HG02623 (cell line): ENCODE results near the gene DENND4C.
"Not testable (repeated sequence)": the region's sequence is repeated elsewhere in the genome, so short reads cannot be mapped to it uniquely, and the experiment has no call there.

Experiments used
- ATAC-seq: cut with Tn5 transposase; IDR thresholded peaks from one replicate; pipeline ENCODE4 v1.9.1; 2021; ENCODE audit warnings: moderate library complexity; ENCODE audit not compliant: unreplicated experiment

The DENND4C gene

DNA sequence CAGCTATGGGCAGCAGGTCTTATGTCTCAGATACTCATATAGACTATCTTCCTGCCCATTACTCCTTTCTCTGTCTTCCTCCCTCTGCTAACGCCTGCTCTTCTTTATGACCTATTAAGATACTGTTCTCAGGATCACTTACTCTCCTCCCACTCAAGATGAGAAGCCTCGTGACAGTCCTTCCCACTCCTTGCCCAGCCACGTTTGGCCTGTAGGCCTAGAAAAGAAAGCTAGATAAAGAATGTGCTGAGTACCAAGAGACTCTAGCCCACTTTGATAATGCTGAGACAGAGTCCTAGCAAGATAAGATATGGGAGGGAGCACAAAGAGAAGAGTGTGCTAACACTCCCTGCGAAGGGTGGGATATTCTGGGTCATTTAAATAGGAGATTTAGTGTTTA is 6.8 kb upstream of the DENND4C start:
- no peak for ATAC-seq

DNA sequence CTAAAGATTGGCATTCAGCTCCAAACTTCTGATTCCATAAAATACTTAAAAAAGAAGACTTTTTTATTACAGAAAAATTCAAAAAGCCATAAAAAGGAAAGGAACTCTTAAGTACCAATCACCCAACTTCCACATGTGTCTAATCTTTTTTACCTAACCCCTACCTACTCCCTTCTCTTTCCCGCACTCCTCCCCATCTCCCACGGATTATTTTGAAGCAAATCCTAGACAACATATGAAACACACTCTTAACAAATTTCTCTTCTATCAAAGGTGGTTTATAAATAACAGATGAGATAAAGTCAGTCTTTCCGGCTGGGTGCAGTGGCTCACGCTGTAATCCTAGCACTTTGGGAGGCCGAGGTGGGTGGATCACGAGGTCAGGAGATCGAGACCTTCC is 5.9 kb upstream of the DENND4C start:
- no peak for ATAC-seq

DNA sequence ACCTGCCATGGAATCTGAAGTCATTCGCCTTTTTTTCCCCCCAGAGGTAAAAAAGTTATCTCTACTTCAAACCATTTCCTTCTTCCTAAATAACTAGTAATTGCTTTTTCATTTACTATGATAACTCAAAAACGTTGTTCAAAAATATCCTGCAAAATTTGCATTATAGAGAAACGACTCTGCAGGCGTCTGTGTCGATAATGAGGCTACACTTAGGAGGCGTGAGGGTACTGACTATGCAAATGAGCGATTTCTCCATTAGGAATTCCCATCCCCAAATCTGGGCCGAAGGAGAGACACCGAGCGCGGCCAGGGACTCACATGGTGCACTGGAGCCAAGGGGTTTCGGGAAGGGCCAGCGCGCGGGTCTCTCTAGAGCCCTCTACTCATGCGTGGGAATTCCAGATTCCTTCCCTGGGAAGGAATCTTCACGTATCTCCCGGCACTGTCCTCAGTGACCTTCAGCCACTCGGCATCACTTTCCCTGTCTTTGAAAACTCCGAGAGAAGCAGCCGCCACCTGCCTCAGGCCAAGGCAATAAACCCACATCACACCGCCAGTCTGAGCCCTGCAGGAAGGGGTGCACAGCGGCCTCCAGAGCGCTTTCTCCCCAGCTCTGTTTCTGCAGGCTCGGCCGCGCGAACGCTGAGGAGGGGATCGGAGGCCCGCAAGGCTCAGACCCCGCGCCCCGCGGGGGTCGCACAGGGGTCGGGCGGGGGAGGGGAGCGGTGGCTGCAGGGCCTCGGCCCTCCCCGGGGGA is 718 bp upstream of the DENND4C start:
- peak; percentile 47 for ATAC-seq

DNA sequence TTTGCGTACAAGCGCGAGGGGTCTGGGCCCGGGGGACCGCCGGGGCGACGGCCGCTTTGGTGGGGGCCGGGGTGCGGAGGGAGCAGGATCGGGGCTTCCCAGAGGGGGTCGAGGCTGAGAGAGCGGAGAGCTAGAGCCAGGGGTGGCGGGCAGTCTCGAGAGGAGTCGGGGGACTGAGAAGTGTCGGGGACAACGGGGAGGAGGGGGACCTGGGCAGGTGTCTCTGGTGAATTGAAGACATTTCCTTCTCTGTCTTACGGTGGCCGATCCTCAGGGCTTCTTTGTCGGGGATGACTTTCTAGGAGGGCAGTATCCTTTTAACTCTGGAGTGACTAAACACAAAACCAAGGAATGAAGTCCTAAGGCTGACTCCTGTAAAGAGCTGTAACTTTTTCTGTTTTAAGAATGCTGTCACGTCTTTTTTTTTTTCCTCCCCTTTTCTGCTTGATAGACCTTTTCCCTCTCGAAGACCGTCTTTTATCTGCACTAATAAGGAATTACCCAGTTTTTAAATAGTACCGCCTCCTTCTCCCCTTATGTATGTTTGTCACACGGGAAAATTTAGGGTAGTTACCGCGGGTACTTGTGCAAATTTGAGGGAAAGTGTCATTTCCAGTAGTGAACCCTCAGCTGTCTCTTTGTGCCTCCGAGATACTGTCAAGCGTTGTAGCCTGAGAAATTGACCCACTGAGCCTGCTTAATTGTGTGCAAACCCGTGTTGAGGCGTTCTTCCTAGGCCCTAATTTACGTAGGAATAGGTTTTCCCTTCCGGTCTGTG is 822 bp downstream of the DENND4C start:
- ATAC-seq, result peak; percentile 2

DNA sequence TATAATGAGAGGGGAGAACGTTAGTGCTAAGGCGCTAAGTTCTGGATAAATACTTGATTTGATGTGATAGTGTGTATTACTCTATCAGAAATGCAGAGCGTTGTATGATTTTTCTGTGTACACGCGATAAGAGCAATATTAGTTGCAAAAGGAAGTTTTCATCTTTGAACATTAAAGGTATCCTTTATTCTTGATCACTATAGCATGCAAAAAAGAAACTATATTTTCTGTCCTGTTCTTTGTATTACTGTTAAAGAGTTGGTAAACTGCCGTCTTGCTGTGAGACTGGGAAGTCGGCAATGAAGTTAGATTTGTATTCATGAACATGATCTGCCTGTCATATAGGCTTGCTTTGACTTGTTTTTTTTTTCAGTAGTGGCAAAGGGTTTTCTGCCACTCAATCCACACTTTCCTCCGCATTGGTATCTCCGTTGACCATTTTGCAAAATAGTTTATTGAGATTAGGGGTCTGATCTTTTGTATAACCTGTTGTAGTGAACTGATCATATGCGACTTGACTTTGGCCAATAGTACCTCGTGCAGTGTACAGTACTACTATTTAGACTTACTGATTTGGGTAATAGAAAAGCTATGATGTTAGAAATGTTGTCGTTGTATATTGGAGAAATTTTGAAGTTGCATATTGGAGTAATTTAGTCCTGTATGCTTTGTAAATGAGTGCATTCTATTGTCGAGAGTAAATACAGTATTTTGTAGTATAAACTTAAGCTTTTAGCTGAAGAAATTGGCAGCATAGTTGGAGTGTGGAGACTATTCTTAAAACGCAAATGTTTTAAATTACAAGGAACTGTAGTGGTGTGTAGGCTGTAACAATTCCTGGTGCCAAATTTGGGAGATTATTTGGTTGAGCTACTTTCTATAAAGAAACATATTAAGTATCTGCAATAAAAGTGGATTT is 1.7 kb downstream of the DENND4C start:
- ATAC-seq, result no peak

DNA sequence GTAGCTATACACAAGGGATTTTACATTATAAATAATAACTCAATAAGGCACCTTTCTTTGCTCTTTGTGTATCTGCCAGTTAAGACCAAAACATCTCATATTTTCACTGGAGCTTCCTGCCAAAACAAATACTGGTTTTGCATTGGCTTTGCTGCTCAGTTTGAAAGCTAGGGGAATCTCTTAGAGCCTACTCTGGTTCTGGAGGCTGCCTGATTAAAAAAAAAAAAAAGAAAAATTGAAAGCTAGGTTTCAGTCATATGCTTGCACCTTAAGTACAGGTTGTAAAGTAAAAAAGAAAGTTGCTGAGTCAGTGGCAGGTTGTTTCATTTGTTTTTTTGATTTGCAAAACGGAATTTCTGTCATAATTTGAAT is 2.3 kb downstream of the DENND4C start:
- no peak for ATAC-seq

DNA sequence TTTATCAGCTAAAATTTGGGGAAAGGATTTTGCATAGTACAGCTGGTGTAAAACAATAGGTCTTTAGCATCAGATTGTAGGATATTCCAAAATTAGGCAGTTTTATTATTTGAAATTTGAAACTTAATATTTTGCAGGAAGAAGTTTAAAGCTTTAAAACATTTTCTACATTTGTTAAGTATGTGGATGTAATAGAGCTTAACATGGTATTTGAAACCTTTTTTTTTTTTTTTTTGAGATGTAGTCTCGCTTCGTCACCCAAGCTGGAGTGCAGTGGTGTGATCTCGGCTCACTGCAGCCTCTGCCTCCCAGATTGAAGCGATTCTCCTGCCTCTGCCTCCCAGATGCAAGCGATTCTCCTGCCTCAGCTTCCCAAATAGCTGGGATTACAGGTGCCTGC is 2.9 kb downstream of the DENND4C start:
- ATAC-seq, result no peak

DNA sequence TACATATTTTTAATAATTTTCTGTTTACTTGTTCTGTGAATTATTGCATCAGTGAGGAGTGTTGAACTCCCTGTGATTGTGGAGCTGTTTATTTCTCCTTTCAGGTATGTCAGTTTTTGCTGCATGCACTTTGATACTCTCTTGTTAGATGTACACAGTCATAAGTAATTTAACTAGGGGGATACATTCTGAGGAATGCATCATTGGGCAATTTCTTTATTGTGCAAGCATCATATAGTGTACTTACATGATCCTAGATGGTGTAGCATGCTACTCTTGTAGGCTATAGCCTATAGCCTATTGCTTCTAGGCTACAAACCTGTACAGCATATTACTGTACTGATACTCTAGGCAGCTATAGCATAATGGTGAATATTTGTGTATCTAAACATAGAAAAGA is 9.5 kb downstream of the DENND4C start:
- no peak for ATAC-seq

DNA sequence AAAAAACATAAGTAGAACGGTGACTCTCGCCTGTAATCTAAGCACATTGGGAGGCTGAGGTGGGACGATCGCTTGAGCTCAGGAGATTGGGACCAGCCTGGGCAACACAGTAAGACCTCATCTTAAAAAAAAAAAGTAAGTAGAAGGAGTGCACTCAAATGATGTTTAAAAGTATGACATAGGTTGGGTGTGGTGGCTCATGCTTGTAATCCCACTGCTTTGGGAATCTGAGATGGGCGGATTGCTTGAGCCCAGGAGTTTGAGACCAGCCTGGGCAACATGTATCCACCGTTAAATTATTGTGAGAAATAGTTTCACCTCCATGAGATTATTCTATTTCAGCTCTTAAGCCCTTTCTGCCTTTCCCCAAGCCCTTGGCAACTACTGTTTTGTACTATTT is 11.2 kb downstream of the DENND4C start:
- no peak for ATAC-seq

DNA sequence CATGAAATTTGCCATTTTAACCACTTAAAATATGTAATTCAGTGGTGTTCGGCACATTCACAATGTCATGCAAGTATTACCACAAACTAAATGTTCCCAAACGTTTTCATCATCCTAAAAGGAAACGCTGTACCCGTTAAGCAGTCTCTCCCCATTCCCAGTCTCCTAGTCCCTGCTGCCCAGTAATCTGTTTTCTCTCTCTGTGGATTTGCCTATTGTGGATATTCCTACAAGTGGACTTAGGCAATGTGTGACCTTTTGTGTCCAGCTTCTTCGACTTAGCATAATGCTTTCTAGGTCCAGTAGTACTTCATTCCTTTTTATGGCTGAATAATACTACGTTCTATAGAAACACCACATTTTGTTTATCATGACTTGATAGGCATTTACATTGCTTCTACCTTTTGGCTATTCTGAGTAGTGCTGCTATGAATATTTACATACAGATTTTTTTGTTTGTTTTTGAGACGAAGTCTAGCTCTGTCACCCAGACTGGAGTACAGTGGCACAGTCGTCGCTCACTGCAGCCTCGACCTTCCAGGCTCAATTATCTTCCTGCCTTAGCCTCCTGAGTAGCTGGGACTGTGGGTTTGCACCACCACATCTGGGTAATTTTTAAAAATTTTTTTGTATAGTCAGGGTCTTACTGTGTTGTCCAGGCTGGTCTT is 13.0 kb downstream of the DENND4C start:
- no peak for ATAC-seq

DNA sequence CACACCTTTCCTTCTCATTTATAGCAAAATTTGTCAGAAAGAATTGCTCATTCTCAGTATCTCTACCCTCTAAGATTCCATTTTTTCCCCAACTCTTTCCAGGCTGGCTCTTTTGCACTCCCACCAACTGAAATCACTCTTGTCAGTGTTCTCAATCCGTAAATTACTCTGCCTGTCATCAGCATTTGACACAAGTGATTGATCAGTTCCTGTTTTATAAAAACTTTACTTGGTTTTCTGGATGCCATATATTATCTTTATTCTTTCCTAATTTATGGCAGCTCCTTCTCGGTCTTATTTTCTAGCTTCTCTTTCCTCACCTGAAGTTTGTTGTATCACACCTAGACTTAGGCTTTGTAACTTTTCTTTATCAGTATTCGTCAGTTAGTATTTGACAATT is 16.4 kb downstream of the DENND4C start:
- no peak for ATAC-seq

DNA sequence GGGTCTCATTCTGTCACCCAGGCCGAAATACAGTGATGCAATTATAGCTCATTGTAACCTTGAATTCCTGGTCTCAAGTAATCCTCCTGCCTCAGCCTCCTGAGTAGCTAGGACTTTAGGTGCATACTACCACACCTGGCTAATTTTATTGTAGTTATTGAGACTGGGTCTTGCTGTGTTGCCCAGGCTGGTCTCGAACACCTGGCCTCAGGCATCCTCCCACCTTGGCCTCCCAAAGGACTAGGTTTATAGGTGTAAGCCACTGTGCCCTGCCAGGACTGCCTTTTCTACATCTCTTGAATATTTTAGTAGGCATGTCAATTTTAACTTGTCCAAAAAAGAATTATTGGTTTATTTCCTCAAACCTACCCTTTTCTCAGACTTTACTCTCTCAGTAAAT is 16.9 kb downstream of the DENND4C start:
- no peak for ATAC-seq

DNA sequence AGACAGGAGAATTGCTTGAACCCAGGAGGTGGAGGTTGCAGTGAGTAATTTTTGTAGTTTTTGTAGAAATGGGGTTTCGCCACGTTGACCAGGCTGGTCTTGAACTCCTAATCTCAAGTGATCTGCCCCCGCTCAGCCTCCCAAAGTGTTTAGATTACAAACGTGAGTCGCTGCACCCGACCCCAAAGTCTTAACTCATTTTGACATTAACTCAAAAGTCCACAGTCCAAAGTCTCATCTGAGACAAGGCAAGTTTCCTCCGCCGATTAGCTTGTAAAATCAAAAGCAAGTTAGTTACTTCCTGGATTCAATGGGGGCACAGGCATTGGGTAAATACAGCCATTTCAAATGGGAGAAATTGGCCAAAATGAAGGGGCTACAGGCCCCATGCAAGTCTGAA is 19.9 kb downstream of the DENND4C start:
- ATAC-seq, result not testable (repeated sequence)

DNA sequence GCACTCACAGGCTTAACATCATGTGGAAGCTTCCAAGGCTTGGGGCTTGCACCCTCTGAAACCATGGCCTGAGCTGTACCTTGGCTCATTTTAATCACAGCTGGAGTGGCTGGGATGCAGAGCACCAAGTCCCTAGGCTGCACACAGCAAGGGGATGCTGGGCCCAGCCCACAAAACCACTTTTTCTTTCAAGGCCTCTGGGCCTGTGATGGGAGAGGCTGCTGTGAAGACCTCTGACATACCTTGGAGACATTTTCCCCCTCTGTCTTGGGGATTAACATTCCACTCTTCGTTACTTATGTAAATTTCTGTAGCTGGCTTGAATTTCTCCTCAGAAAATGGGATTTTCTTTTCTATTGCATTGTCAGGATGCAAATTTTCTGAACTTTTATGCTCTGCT is 20.7 kb downstream of the DENND4C start:
- not testable (repeated sequence) for ATAC-seq

DNA sequence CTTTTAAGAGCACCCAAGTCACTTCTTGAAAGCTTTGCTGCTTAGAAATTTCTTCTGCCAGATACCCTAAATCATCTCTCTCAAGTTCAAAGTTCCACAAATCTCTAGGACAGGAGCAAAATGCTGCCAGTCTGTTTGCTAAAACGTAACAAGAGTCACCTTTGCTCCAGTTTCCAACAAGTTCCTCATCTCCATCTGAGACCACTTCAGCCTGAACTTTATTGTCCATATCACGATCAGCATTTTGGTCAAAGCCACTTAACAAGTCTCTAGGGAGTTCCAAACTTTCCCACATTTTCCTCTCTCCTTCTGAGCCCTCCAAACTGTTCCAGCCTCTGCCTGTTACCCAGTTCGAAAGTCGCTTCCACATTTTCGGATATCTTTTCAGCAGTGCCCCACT is 21.1 kb downstream of the DENND4C start:
- not testable (repeated sequence) for ATAC-seq

DNA sequence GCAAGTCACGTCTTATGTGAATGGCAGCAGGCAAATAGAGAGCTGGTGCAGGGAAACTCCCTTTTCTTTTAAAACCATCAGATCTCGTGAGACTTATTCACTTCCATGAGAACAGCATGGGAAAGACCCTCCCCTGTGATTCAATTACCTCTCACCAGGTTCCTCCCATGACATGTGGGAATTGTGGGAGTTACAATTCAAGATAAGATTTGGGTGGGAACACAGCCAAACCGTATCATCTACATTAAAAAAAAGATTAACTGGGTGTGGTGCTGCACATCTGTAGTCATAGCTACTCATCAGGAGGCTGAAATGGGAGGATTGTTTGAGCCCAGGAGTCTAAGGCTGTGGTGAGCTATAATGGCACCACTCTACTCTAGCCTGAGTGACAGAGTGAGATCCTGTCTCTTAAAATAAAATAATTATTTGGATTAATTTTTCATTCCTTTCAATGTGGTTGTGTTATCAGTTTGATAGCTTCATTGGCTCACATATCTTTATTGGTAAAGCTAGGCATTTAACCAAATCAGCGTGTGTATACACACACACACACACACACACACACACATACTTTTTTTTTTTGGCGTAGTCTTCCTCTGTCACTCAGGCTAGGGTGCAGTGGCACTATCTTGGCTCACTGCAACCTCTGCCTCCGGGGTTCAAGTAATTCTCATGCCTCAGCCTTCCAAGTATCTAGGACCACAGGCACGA is 21.8 kb downstream of the DENND4C start:
- no peak for ATAC-seq

DNA sequence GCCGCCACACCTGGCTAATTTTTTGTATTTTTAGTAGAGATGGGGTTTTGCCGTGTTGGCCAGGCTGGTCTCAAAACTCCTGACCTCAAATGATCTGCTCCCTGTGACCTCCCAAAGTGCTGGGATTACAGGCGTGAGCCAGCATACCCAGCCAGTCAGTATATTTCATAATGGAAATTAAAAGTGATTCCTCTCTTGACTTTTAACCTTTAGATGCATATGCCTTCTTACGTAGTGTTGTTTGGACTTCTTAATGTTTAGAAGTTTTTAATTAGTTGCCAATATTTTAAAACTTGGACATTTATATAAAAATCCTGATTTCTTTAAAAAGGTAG is 22.4 kb downstream of the DENND4C start:
- no peak for ATAC-seq

DNA sequence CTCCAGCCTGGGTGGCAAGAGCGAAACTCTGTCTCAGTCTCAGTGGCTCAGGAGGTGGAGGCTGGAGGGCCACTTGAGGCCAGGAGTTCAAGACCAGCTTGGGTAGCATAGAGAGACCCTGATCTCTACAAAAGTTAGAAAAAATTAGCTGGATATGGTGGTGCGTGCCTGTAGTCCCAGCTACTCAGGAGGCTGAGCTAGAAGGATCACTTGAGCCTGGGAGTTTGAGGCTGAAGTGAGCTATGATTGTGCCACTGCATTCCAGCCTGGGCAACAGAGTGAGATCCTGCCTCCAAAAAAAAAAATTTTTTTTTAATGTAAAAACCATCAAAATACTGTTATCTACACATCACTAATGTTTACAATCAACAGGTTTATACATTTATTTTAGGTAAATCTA is 24.6 kb downstream of the DENND4C start:
- no peak for ATAC-seq

DNA sequence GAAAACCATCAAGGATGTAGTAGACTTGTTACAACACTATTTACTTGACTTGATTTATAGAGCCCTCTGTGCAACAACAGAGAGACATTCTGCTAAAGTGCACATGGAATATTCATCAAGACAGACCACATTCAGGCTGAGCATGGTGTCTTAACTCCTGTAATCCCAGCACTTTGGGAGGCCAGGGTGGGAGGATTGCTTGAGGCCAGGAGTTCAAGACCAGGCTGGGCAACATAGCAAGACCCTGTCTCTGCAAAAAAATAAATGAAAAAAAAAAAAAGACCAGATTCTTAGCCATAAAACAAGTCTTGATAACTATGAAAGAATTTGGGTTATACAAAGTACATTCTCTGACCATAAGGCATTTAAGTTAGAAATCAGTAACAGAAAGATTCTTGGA is 25.3 kb downstream of the DENND4C start:
- ATAC-seq, result no peak

DNA sequence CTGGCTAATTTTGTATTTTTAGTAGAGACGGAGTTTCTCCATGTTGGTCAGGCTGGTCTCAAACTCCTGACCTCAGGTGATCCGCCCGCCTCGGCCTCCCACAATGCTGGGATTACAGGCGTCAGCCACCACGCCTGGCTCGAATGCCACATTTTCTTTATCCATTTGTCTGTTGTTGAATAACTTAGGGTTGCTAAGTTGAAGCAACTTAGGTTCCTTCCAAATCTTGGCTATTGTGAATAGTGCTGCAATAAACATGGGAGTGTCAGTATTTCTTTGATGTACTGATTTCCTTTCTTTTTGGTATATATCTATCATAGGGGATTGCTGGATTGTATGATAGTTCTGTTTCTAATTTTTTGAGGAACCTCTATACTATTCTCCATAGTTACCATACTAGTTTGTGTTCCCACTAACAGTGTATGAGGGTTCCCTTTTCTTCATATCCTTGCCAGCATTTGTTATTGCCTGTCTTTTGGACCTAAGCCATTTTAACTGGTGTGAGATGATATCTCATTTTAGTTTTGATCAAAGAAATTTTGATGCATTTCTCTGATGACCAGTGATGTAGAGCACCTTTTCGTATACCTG is 29.3 kb downstream of the DENND4C start:
- ATAC-seq, result not testable (repeated sequence)
